Renal cortical epithelial cell (primary cell): ENCODE measurements around the gene CDK8. TPM values are rescaled to one million over a fixed set of nuclear protein-coding genes. Genes with fewer than 3 reads are reported as not detected.

Experiments used
- DNase-seq: peaks from one replicate; pipeline ENCODE4 v3.0.0-alpha.2; 2011; ENCODE audit warnings: low read depth
- total RNA-seq: library from RNA; depleted of rRNA; stranded (reverse); fragments of >200 nt; gene quantifications from 2 replicates; pipeline ENCODE4 v1.2.3, GENCODE V29; 2014

Gene CDK8
- total RNA-seq, 1 donor from 2014 or later: 24.2 TPM

DNA sequence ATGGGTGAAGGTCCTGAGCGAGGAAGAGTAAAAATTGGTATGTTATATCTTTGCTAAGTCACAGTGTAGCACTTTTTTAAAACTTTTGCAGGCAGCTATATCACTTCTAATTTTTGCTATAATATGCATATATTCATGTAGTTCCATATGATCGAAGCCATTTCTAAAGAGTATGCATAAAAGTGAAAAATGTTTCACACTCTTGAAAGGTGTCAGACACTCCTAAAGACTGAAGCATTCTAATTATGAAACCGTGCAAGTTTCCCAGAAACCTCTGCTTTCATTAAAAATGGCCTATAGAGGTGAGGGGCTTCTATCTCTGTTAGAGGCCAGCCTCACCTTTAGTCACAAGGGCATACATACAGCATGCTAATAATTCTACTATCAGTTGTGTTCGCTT, 128.9 kb downstream of the CDK8 start:
- DNase-seq: no peak

DNA sequence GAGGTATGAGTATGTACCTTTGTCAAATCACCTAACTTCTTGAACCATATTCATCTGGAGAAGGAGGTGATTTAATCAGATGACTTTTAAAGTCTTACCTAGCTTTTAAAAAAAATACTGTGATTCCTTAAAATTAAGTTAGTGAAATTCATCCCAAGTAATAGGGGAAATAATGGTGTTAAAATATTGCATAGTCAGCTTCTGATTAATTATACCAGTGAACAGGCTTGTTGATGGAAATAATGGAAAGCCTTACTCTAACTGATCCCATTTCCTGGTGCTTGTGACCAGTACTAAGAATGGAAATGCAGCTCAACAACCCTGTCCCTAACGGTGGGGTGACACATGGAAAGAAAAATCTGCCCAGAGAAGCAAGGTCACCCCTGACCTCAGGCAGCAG, 130.7 kb downstream of the CDK8 start:
- DNase-seq: no peak

DNA sequence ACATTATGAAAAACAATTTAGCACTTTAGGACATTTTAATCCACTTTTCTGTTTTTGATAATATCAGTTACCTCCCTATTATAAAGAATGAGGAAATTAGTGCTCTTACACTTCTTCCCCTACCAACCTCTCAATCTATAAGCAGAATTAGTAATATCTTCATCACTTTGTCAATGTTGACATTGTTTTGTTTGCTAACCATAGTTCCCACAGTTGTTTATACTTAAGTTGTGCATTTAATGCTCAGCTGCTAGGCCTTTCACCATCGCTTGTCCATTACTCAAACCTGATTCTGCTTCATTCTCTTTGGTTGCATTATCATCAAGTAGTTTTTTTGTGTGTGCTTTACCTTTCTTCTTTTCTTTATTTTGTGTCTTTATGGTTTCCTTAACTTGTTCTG, 132.1 kb downstream of the CDK8 start:
- DNase-seq: peak; percentile 15

DNA sequence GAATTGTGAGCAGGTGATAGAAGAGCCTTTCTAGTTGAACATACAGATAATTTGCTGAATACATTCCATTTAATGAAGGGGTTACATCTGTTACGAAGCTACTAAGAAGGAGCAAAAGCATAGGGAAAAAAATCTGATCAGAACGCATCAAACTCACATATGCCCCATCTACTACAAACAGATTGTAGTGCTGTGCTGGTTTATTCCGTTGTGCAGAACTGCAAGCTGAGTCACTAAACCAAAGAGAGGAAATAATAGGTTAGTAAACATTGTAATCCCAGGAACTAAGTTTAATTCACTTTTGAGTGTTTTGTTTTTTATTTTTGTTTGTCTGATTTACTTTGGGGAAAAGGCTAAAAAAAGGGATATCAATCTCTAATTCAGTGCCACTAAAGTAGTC, 136.3 kb downstream of the CDK8 start:
- DNase-seq: no peak

DNA sequence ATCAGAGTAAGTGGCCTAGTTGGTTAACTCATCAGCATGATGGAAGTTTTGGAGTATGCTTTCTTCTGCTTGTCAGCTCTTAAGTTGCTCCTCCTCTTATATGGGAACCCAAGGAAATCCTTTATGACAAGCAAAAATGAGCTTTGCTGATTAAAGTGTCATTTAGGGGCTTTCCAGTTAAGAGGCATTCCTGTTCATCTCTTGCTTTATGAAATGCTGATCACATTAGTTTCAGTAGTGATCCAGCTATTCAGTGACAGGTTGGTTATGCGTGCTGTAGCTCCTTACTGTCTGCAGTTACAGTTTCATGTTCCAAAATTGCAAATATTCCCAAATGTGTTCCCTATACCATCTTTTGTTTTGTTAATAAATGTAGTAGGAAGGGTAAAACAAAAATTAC, 146.6 kb downstream of the CDK8 start:
- DNase-seq: no peak

DNA sequence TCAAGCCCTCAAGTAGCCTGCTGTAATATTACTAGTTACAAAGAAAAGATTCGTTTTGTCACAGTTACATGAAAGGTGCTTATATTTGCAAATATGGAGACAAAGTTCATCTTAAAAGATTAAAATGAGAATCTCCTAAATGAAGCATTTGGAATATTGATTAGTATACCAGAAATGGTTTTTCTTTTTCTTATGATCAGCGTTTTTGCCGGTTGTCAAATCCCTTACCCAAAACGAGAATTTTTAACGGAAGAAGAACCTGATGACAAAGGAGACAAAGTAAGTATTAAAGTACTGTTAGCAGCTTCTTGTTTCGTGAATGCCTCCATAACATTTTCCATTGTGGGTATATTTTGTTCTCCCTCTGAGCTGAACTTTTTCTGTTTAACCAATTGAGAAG, 147.1 kb downstream of the CDK8 start:
- DNase-seq: no peak

DNA sequence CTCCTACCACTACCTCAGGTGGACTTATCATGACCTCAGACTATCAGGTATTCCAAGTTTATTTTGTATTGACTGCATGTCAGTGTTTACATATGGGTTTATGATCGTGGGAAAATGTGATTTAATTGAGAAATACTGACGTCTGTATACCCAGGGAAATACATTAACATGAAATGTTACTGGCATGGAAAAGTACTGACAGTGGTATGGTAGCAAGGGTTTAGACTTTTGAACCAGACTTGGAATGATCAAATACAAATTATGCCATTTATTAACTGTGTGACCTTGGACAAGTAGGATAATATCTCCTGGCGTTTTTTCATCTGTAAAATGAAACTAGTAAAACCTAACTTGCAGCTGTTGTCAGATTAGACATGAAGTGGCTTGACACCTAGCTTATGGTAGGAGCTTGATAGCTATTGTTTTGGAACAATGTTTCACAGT, 147.7 kb downstream of the CDK8 start:
- no peak for DNase-seq

DNA sequence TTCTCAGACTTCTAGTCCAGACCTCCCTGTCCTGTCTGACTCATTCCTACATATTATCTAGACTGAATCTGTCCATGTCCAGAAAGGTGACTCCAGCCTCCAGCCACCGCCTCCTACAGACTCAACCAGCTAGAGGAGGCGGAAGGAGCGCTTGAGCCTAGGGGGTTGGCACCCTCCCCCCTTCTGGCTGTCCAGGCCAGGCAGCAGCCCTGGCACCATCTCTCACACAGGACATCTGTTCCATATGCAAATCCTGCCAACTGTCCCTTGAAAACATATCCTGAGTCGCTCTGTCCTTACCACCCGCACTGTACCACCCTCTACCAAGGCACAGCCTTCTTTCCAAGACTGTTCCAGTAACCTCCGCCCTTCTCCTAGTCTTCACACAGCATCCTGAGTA, 152.9 kb downstream of the CDK8 start:
- no peak for DNase-seq

DNA sequence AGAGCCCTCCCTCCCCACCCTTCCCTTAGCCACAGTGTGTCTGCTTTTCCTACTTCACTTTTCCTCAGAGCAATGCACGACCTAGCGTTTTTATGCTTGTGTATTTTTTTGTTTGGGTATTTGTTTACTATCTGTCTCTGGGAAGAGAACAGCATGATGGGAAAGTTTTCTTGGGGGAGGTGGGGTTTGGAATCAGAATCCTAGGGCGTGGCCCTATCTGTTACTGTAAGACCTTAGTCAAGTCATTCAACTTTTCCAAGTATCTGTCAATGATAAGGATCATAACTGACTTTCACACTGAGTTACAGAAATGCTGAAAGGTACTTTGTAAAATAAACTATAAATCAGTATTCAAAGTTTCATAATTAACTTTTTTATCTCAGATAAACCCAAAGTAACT, 157.3 kb downstream of the CDK8 start:
- no peak for DNase-seq

DNA sequence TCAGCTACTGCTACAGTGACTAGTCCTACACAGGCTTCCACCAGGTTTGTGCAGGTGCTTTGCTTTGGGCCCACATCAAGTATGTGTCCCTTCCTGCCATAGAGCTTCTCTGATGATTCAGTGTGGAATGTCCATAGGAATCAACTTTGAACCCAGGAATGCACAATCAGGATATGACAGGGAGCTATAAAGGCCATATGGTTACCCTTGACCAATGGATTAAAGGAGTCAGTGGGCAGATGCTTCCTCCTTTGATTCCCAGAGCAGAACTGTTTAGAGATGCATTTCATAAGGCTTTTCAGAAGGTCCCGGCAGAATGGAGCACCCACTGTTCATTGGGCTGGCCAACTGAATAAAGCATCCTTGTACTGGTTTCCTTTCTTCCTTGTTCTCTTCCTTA, 158.3 kb downstream of the CDK8 start:
- DNase-seq: no peak

DNA sequence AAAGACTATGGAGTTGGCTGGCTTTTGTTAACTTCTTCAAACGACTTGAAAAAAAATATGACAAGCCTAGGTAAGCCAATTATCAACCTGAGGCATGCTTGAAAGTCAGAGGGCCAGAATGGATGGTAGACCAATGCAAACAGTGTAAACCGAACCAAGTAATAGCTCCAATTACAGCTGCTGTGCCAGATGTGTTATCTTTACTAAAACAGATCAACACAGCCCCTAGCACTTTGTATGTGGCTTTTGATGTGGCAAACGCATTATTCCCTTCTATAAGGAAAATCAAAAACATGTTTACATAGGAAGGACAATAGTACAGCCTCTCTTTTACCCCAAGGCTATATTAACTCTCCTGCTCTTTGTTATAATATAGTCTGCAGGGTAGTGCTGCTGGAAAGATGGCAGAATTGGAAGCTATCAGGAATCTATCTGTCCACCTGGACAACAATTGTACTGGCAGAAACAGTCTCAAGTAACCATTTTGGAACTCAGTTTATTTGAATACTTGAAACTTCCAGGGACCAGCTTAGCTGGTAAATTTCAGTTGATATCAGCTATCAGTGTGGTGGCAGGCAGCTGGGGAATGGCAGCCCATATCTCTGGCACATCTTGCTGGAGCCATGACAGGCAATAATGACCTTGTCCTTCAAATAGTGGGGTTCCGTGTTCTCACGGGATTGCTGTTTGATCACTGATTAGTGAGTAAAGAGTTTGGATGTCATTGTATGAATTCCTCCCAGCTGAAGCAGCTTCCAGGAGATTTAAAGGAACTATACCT, 159.2 kb downstream of the CDK8 start:
- no peak for DNase-seq

DNA sequence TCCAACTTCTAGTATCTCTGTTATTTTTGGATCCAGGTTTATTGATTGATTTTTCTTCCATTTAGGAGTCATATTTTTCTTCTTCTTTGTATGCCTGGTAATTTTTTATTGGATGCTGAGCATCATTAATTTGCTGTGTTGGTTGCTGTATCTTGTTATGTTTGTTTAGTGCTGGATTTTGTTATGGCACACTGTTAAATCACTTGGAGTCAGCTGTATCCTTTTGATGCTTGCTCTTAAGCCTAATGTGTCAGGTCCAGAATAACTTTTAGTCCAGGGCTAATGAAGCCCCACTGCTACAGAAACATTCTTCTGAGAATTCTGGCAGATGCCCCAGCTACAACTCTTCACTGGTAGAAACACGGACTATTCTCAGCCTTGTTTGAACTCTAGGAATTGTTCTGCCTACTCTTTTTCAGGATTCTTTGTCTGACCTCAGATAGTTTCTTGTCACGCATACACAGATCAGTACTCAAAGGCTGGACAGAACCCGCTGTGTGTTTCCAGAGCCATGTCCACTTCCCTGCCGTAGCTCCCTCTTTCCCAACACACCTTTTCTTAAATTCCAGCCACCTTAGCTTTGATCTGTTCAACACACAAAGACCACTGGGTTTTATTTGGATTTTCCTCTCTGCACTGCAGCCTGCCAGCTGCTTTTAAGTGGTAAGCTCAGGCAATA, 166.5 kb downstream of the CDK8 start:
- DNase-seq: no peak

DNA sequence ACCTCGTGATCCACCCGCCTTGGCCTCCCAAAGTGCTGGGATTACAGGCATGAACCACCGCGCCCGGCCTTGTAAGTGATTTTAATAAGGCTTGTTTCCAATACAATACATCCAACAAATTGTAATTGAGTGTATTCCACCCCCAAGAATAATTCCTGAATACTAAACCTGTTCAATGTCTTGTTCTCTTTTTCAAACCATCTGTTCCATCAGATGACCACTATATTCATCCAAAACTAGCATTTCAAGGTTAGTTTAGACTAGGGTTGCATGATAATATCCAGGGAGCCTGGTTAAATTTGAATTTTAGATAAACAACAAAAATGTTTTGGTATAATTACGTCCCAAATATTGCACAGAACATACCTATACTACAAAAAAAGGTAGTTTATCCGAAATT, 168.1 kb downstream of the CDK8 start:
- DNase-seq: no peak

DNA sequence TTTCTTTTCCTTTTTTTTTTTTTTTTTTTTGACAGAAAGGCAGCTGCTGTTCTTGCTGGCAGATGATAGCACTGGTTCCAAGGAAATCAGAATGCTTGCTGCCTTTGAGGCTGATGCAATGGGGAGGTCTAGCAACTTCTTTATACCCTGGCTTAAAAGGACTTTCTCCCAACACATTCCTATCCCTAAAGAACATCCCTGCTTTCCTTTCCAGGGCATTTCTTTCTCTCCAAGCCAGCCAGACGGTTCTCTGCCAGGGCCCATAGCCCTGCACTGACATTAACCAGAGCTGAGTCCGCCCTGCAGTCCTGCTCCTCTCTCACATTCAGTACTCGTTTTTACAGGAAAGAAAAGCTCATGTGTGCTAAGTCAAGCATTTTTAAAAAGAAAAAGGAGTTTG, 169.7 kb downstream of the CDK8 start:
- no peak for DNase-seq

DNA sequence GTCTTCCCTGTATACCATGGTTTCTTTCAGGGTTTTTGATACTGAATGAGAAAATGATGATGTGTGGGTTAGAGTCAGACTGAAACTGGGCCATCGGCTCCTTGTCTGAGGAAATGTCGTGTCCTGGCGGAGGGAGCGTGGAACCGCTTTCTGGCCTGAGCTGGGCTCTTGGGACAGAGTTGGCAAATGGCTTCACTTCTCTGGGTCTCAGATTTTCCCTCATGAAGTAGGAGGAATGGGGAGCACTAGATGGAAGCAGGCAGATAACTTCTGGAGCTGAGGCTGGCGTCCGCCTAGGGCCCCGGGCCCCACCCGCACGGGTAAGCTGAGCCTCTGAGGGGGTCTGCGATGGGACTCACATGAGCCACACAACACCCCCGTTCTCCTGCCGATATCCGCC, 170.3 kb downstream of the CDK8 start:
- DNase-seq: no peak

DNA sequence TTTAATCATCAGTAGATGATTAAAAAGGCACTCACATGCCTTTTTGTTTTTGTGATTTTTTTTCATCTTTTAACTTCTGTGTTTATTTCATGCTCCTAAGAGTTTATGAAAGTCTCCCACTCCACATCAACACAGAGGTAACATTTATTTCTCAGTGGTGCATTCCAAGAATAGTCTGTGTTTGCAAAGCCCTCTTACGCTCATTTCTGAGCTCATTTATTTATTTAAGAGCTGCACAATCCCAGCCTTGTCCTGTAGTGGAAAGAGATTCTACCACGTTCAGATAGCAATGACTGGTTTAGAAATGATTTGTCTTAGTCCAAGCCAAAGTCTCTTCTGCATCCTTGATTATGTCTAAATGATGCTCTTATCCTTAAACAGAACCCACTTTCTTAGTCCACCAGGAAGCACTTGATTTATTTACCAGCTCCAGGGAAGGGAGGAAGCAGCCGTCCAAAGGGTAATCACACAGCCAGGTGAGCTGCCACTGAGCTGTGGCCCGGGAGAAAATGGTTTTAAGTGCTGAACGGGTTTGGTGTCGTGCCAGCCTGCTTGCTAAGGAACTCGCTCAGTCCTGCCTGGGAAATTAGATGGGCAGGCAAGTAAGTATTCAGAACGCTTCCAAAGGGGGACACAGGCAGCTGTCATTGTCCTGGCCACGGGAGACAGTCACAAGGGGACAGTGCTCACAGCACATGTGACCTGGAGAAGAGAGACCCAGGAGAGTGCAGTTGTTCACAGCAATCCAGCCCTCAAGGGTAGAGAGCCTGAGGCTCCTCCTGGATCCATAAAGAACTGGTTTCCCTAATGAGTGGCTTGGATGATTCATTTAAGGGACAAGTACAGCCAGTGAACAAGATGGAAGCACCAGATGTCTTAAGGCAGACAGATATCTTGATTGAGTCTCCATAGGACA, 171.8 kb downstream of the CDK8 start:
- DNase-seq: no peak

DNA sequence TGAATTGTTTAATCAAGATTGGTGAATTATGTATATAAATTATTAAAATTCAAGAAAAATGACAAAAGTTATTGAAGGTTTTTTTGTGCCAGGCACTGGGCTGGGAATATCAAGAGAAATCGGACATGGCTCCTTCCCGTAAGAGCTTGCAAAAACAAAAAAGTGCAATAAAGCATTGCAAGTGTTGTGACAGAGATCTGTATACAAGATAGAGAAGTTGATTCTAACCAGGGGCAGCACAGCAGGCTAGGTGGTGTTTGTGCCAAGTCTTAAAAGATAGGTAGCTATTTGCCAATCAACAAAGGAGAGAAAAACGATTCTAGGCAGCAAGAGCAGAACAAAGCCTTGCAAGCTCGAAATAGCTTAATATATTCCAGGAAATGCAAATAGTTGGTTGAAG, 179.8 kb downstream of the CDK8 start:
- DNase-seq: no peak

DNA sequence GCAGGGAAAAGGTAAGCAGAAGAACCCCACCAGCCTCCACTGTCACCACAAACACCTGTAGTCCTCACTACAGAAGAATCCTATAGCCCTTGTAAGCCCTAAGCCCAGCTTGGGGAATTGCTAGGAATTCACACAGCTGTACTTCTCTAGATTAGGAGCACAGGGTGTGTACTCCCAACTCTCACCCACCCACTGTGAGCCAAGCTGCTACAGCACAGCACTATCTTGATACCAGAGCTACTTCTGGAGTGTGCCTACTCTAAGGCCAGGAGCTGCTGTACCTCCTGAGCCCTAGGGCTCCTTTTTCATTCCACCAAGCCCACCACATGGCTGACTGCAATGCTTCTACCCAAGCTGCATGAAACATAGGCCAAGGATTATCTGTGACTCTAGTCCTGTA, 181.2 kb downstream of the CDK8 start:
- no peak for DNase-seq

DNA sequence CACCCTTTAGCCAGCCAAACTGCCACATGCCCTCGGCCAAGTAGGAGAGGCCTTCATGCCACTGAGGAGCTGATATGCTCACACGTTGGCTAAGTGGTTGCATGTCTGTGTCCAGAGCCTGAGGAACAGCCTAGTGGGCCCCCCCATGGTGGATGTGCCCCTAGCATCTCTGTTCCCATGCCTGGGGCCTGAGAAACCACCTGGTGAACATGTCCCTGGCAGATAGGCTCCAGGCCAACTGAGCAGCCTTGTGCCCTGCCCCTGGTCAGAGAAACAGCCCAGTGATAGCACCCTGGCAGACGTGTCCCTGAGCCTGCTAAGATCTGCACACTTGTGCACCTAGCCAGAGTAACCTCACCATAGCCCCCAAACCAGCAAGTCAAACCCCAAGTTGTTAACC, 181.7 kb downstream of the CDK8 start:
- DNase-seq: no peak

DNA sequence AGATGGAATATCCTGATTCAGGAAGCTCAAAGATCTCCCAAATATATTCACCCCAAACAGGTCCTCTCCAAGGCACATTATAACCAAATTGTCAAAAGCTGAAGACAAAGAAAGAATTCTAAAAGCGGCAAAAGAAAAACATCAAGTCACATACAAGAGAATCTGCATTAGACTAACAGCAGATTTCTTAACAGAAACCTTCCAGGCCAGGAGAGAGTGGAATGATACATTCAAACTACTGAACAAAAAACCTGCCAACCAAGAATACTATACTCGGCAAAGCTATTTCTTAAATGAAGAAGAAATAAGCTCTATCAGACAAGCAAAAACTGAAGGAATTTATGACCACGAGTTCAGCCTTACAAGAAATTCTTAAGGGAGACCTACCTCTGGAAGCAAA, 183.0 kb downstream of the CDK8 start:
- no peak for DNase-seq

DNA sequence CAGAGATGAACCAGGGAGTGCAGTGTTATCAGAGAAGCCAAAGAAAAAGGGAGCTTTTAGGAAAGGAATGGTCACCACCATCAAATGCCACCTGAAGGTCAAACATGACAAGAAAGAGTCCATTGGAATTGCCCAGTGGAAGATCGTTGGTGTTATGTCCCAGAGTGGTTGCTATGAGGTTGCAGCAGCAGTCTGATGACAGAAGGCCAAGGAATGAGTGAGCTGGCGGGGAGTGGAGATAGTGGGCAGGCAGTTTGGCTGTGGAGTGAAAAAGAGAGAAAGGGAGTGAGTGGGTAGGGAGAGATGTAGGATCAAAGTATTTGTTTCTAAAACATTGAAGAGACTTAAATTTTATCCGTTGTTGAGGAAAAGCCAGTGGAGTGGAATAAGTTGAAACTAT, 186.2 kb downstream of the CDK8 start:
- DNase-seq: no peak

DNA sequence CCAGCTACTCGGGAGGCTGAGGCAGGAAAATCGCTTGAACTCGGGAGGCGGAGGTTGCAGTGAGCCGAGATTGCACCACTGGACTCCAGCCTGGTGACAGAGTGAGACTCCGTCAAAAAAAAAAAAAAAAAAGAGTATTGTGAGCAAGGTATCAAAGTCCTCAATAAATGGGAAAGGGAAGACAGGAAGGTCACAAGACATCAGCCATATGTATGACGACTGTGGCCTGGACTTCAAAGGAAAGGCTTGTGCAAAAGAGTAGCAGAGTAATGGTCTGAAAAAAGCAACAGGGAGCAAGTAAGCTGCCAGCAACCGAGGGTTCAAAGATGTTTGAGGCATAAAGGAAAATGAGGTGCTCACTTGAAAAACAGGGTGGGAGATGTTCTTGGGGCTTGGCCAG, 187.5 kb downstream of the CDK8 start:
- DNase-seq: no peak

DNA sequence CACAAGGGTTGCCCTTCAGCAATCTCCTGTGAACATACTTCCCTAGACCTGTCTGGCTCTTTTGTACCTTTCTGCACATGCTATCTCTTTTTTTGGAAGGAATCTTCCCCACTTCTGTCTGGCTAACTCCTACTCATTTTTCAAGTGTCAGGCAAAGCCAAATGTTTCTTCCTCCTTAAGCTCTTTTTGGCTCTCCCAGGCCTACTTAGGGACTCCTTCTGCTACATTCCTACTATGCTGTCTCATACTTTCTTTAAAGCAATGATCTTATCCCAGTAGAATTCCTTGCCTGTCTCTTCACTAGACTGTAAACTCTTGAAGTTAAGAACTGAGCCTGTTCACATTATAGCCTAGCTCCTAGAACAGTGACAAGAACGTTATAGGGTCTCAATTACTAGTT, 188.6 kb downstream of the CDK8 start:
- DNase-seq: no peak
